HuH-7.5 (cell line): Measurements from ENCODE around the gene TMPRSS3.

Experiments
- DNase-seq: peaks from one replicate; pipeline ENCODE4 v3.0.0; 2011; ENCODE audit warnings: low spot score

The TMPRSS3 gene

DNA sequence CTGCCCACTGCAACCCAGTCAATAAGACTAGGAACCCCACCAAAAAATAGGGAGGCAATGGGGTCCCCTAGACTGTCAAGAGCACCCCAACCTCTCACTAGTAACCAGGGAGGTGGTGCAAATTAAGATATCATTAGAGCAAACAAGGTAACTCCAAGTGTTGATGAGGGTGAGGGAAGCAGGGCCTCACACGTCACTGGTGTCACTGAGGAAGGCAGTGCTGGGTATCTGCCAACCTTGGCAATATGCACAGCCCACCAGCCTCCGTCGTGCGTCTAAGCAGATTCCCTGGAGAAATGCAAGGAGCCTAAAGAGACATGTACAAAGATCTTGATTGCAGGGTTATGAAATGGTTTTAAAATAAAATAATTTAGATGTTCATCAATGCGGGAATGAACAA lies 11.6 kb upstream of the TMPRSS3 start:
- DNase-seq: no peak

DNA sequence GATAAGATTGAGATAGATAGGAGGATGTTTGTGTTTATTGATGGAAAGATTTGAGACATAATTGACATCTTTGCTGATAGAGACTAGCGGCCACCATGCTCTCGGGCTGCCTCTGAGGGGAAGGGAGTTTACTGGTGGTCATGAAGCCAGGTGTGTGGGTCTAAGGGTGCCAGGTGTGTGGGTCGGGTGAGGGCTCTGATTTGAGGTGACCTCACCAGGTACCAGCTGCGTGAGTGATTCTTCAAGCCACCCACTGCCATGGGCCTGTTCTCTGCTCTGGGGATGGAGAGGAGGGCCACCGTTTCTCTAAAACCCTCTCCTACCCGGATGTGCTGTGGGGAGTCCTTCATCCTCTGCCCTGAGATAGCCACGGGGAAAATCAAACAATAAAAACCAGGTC lies 11.0 kb upstream of the TMPRSS3 start:
- no peak for DNase-seq

DNA sequence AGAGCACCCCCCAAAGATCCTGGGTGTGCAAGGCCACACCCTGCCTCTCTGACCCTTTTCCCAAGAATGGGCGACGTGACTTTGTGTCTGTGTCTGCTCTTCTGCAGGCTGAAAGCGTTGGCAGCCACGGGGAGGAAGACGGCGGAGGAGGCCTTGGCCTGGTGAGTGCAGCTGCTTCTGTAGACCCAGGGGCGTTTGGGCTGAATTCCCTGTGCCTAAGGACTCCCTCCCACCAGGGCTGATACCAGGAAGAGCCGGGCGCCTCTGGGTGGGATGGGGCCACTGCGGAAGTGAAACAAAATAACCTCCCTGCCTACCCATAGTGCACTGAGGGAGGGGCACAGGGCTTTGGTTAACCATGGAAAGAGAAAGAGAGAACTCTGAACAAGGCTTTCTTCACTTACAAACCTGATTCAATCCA lies 10.4 kb upstream of the TMPRSS3 start:
- no peak for DNase-seq

DNA sequence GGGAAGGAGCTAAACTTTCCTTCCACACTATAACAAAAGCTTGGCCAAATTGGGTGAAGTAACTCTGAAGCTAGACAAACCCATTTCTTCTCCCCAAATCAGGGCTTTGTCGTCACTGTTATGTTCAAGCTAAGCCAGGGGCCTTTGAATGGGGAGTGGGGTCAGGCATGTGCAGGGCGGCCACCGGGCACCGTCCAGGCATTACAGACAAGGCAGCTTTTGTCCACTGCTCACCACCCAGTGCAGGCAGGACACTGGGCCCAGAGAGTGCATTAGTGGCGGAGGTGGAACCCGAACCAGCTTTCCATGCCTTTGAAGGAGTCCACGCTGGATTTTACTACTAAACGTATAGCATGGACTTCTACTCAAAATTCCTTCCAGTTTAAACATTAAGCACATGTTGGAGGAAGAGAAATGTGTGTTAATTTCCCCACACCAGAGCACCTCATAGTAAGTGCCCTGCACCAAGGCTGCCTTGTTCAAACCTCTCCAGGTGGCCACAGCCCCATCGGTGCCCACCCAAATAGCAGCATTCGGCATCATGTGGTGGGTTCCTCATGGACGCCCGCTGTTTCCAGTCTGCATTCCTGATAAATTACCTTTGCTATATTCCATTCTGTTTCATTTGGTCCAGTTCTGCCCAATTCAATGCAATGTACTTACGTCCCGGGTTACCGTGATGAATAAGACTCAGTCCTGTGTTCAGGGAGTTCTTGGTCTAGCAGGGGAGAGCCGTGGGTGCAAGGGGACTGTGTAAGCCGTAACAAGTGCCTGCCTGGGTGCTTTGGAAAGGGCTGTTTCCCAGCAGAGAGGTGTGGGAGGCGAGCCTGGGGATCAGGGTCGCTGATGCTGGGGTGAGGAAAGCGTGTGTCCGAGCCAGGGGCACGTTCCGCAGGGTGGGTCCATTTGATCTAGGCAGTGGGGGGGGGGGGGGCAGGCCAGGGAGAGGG lies 9.5 kb upstream of the TMPRSS3 start:
- DNase-seq: no peak

DNA sequence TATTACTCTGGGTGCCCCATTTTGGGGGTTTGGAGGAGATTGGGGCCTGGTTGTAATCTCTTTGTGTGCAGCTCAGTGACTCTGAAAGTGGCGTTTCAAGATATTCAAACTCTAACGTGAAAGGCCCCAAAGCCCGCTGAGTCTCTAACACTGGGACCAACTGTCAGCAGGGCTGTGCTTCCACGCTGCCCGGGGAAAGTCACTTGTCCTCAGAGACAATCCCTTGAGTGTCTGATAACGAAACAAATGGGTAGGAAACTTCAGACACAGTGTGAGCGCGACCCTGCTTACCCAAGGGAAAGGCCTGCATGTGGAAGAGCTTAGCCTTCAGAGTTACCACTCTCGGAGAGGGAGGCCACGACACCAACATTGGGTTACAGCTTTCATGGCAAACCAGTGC lies 8.7 kb upstream of the TMPRSS3 start:
- no peak for DNase-seq

DNA sequence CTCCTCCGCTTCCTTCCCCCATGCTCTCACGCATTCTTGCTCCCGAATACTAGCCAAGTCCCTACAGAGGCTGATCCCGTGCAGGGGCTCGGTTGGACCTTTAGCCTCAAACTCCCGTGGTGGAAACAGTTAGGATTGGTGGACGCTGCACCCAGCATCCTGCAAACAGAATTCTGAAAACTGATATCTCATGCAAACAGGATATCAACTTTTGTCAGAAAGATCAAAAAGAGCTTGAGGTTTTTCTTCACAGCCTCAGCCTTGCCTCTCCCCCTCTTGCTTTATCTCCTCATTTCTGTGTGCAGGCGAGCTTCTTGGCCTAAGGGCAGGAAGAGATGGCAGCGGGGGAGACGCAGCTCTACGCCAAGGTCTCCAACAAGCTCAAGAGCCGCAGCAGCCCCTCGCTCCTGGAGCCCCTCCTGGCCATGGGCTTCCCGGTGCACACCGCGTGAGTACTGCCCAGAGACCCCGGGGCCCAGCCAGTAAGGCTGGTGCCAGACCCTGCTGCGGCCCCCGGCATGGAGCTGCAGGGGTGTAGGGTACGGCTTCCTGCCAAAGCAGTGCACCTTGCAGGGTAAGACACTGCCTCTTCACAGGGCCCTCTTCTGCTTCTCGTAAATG lies 7.9 kb upstream of the TMPRSS3 start, which contains the start of gene UBASH3A:
Gene UBASH3A (plus strand): TSS at position 292 of the 621 bp plus-strand sequence. CDS start 44 bp downstream, at position 336.
- no peak for DNase-seq

DNA sequence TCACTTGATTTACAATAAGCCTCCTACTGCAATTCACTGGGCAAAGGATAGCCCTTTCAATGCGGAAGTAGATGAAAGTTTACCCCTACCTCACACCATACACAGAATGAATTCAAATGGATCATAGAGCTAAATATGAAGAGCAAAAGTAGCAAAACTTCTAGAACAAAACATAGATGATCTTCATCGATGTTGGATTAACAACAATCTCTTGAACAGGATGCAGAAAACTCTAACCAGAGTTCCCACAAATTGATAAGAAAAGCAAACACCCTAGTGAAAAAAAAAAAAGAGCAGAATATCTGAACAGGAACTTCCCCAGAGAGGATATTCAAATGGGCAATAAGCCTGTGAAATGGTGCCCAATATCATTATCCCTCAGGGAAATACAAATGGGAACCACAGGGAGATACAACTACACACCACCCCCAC lies 6.0 kb upstream of the TMPRSS3 start:
- DNase-seq: no peak

DNA sequence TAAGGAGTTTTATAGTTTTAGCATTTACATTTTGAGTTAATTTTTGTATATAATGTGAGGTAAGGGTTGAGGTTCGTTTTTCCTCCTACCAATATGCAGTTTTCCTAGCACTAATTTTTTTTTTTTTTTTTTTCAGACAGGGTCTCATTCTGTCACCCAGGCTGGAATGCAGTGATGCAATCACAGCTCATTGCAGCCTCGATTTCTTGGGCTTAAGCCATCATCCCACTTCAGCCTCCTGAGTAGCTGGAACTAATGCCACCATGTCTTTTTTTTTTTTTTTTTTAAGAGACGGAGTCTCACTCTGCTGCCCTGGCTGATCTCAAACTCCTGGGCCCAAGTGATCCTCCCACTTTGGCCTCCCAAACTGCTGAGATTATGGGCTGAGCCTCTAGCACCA lies 5.3 kb upstream of the TMPRSS3 start:
- no peak for DNase-seq

DNA sequence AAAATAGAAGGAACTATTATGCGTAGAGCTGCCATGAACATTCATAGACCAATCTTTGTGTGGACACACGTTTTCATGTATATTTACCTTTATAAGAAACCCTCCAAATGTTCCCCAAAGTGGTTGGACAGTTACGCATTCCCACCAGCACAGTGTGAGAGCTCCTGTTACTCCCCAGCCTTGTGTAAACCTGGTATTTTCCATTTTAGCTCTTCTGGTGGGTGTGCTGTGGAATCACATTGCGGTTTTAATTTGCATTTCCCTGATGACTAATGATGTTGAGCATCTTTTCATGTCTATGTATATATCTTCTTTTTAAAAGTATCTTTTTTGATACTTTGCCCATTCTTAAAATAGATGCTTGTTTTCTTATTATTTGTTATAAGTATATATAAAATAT lies 4.7 kb upstream of the TMPRSS3 start:
- no peak for DNase-seq

DNA sequence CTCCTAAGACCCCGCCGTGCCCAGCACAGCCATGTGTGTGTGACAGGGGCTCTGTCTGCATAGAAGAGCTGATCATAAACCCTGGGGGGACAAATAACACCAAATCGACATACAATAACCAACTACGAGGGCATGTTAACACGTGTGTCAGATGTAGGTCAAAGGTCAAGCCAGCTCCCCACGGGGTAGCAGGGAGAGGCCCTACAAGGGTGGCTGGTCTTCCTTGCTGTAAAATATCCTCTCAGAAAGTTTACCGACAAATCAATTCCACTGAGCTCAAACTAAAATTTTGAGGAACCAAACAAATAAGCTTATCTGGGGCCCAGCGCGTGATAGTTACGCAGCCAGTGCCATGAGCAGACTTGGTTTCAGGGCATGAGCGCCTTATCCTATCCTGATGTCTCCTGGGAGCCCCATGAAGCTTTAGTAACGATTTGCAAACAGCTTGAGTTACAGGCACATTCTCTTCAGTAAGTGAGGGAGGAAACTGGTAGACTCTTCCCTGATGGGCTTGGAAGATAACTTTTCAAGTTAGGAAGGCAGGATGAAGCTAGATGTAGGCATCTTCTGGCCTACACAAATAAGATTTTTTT lies 2.7 kb upstream of the TMPRSS3 start:
- no peak for DNase-seq

DNA sequence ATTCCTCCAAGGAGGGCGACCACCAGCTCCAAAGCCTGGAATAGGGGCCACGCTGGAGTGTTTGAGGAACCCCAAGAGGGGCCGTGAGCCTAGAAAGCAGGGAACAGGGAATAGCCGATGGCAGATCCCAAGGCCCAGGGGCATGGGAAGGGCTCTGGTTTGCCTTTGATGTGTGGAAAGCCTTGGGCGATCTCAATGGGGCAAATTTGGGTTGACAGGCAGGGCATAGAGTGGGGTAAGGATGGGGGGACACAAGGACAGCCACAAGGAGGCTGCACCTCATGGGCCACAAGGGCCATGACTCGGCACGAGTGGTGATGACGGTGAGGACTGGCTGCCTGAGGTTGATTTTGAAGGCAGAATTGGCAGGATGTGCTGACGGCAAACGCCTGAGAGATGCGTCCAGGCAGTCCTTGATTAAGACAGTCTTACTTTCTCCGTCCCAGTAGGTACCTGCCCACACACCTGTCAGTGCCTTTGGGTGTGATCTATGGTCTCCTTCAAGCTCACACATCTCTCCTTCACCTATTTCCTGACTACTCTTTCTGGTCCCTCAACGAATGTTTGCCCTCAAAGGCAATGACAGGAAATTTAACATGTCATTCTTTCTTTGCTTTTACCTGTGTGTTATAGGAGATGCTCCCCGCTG lies 2.0 kb upstream of the TMPRSS3 start:
- DNase-seq: no peak

DNA sequence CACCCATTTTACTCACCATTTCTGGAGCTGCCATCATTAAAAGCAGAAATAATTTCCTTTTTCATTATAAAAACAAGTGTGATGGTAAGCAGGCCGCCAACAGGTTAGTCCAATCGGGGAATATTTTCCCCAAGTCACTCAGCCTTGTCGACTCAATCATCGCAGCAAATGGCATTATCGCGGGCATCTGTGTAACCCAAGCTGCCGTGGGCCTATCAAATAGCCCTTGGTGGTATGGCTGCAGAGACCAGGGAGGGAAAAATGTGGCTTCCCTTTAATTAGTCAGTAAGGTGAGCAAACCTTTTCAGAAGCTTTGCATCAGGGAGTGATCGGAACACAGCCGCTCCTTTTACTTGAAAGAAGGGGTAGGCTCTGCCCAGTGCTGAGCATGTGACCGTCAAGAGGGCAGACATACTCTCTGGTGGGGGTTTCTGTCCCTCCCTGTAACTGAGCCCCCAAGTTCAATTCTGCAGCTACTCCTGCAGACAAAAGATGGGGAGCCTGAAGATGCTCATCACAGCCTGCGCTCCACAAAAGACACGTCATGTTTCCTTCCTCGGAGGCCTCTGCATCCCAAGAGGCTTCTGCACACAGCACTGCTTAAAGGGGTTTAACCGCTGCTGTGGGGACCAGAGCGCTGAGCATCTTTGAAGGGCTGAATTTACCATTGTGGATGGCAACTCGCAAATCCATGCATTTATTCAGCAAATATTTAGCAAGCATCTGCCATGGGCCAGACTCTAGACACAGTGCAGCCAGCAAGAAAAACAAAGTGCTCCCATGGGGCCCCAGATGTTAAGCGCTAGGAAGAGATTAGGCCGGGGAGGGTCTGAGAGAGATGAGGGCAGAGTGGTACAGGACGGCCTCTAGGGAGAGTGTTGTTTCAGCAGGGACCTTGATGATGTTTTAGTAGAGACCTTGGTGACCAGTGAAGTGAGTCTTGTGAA lies 1.2 kb upstream of the TMPRSS3 start:
- DNase-seq: no peak

DNA sequence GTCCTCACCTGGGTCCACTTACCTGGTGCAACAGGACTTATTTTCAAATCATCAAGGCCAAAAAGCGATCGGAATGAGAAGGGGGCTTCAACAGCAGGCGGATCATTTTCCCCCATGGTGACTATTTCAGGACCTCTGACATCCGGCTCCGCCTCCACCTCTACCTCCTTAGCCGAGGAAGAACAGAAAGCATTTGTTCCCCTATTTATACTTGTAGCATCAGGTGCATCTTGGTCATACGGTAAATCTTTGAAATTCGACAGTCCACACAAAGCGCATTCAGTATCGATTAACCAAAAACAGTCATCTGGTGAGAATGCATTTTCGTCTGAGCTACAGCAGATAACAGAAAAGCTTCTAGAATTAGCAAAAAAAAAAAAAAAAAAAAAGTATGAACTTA lies 550 bp downstream of the TMPRSS3 start:
- no peak for DNase-seq

DNA sequence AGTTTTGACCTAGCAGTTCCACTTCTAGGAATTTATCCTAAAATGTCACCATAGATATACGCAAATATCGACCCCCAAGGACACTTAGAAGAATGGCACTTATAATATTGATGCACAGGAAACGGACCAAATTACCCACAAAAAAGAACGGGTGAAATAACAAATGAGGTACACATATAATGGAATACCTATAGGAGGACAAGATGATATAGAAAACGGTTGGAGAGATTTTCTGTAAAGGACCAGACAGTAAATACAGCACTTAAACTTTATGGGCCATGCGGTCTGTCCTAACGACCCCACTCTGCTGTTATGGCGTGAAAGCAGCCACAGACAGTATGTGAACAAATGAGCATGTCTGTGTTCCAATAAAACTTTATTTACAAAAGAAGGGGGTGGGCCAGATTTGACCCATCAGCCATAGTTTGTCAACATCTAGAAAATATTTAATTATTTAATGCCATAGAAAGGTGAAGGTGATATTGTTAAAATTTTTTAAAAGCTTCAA lies 2.4 kb downstream of the TMPRSS3 start:
- DNase-seq: no peak

DNA sequence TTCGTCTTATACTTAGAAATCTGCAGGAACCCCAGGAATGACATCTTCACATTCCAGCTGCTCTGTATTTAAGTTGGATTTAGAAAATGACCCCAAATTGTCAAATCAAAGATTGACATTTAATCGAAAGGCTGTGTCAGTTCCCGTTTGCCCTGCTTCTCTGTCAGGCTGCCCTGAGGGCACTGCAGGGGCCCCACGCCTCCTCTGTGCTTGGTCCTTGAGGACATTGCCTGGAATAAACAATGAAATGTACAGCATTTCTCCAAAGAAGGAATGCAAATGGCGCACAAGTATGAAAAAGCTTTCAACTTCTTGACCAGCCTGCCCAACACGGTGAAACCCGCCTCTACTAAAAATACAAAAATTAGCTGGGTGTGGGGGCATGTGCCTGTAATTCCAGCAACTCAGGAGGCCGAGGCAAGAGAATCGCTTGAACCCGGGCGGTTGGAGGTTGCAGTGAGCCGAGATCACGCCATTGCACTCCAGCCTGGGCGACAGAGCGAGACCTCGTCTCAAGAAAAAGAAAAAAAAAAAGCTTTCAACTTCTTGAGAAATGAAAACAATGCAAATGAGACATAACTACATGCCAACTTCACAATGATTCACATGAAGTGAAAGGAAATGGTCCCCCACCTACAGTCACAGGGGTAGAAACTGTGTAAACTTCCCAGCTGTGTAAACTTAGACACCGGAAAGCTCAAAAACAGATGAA lies 3.0 kb downstream of the TMPRSS3 start:
- DNase-seq: no peak

DNA sequence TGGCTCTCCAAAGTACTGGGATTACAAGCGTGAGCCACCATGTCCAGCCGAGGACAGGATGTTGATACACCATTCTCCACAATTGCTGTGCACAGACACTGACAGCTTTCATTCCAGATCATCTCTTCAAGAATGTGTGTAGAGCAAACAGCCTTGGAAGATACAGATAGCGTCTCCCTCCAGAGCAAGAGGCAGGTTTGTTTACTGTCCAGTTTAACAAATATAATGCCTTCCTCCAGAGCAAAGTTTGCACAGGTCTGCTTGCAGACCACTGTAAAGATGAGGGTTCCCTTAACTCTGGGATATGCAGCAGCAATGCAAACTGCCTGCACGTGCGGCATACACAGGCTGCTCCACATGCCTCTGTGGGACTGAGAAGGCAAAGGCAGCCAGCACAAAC lies 4.6 kb downstream of the TMPRSS3 start:
- DNase-seq: no peak

DNA sequence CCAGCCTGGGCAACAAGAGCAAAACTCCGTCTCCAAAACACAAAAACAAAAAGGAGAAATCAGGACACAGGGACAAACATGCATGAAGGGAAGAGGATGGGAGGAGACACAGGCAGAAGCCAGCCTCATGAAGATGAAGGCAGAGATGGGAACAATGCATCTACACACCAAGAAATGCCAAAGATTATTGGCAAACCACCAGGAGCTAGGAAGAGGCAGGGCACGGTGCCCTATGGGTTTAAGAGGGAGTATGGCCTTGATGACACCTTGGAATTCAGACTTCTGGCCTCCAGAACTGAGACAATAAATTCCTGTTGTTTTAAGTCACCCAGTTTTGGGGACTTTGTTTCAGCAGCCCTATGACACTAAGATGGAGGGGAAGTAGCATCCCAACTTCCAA lies 5.2 kb downstream of the TMPRSS3 start:
- no peak for DNase-seq

DNA sequence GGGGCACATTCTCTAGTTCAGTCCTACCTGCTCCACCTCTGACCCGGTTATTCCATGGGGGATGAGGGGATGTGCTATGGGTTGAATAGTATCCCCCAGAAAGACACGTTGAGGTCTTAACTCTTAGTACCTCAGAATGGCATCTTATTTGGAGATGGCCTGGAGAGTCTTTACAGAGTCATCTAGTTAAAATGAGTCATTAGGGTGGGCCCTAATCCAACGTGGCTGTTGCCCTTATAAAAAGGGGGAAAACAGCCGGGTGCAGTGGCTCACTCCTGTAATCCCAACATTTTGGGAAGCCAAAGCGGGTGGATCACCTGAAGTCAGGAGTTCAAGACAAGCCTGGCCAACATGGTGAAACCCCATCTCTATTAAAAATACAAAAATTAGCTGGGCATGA lies 5.7 kb downstream of the TMPRSS3 start:
- DNase-seq: no peak

DNA sequence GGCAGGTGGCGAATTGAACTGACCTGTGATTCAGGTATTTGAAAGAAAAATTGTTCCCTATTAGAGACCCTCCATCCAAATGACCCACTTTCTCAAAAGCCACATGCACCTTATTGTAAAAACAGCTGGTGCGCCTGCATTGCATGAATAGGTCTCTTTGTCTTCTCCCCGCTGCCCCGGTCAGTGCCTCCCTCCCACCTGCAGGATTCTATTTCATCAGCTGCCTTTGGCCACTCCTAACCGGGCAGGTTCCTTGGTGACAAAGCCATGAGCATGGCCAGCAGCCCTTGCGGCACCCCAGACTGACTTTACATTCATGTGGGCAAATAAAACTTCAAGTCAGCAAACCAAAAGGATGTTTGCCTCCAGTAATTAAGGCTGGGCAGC lies 6.4 kb downstream of the TMPRSS3 start:
- no peak for DNase-seq

DNA sequence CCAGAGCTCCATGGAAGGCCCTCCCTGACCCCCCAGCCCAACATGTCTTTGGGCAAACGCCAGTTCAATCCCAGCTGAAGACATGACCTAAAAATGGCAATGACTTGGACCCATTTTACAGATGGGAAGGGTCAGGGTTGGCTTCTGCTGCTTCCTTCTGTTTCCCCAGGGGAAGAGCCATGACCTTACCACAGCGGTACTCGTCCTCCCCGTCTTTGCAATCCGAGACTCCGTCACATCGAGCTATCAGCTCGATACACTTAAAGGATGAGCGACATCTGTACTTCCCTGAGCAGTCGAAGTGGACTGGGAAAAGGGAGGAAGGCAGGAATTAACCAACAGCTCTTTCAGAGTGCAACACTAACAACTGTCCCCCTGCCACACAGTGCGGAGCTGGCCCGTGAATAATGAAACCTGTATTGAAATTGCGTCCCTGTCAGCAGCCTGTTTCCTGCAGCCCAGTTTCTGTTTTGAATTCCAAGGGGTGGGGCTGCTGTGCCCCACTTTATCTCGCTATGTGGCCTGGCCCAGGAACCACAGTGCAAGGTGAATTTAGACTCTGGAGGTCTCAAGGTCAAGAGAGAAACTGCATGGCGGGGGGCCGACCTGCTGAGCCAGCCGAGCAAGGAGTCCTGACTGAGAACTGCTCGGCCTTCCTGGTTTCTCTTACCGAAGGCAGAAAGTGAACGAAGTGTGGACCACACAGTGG lies 7.0 kb downstream of the TMPRSS3 start:
- DNase-seq: no peak
